HTERT RPE-1 (cell line): ENCODE results near the gene CFHR2.

Experiments used
- in situ Hi-C: fragments of 300-500 bp; cut with MboI; formaldehyde crosslinking; loops from 4 replicates; pipeline ENCODE4 v1.14.3; 2020; ENCODE audit warnings: low sequenced_read_pairs

CFHR2 gene

GRCh38 chr1:196997423-196997822 is 53.9 kb downstream of the CFHR2 start:
- in situ Hi-C loops = no loop called here

DNA sequence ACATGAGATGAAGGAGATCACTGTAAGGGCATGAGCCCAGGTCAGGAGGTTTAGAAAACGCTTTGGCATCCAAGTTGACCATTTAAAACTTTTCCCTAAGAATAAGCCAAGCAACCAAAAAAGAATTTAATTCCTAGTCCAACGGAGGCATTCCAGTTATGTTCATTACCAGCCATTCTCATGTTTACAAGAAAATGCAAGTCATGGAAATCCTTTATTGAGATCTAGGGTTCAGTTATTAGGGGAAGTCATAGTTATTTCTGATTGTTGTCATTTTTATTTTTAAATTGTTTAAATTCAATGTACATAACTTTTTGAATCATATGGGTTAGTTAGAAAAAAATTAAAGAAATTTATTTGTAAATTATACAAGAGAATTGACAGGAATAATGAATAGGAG is 58.3 kb downstream of the CFHR2 start:
- in situ Hi-C loops = no loop called here

GRCh38 chr1:197003132-197003531 is 59.6 kb downstream of the CFHR2 start:
- in situ Hi-C loops = no loop called here

- in situ Hi-C loops = no loop called here
Observed at GRCh38 chr1:197008861-197009260, 65.3 kb downstream of the CFHR2 start.
